HEK293T (cell line): ENCODE data around the gene SAFB.
"Not testable (repeated sequence)": the region's sequence is repeated elsewhere in the genome, so short reads cannot be mapped to it uniquely, and the experiment has no call there.

Experiments
- CTCF ChIA-PET: fragments of 350-600 bp; formaldehyde crosslinking; extraction: SDS; loops from one replicate; lab custom pipeline; 2021; ENCODE audit warnings: antibody characterized with exemption, inconsistent platforms; lab: Yijun Ruan, JAX
- POLR2A ChIA-PET: fragments of 350-600 bp; formaldehyde crosslinking; extraction: SDS; loops from one replicate; lab custom pipeline; 2020; ENCODE audit warnings: antibody characterized with exemption, inconsistent platforms; lab: Yijun Ruan, JAX
- DNase-seq: peaks from one replicate; pipeline ENCODE4 v3.0.0; 2012; ENCODE audit warnings: mixed read lengths; ENCODE audit errors: extremely low spot score
- ARNT ChIP-seq: fragments of 450-650 bp; IDR thresholded peaks from 2 replicates; pipeline ENCODE4 v1.6.1; 2017; ENCODE audit warnings: mild to moderate bottlenecking
- BHLHE40 ChIP-seq: fragments of 450-650 bp; IDR thresholded peaks from 2 replicates; pipeline ENCODE4 v1.6.1; 2016; ENCODE audit warnings: mild to moderate bottlenecking, moderate library complexity, borderline replicate concordance
- CTBP1 ChIP-seq: fragments of 450-650 bp; IDR thresholded peaks from 2 replicates; pipeline ENCODE4 v1.6.1; 2016; ENCODE audit warnings: borderline replicate concordance
- ELF4 ChIP-seq: fragments of 450-650 bp; IDR thresholded peaks from 2 replicates; pipeline ENCODE4 v1.6.1; 2017; ENCODE audit warnings: antibody characterized with exemption
- FOXA1 ChIP-seq: fragments of 450-650 bp; IDR thresholded peaks from 2 replicates; pipeline ENCODE4 v1.6.1; 2016; ENCODE audit warnings: mild to moderate bottlenecking
- FOXK2 ChIP-seq: fragments of 450-650 bp; IDR thresholded peaks from 2 replicates; pipeline ENCODE4 v1.6.1; 2016; ENCODE audit warnings: mild to moderate bottlenecking
- FOXM1 ChIP-seq: fragments of 450-650 bp; IDR thresholded peaks from 2 replicates; pipeline ENCODE4 v1.6.1; 2017; ENCODE audit warnings: mild to moderate bottlenecking, borderline replicate concordance
- HDGF ChIP-seq: fragments of 450-650 bp; IDR thresholded peaks from 2 replicates; pipeline ENCODE4 v1.6.1; 2017; ENCODE audit warnings: antibody characterized with exemption, borderline replicate concordance
- L3MBTL2 ChIP-seq: fragments of 450-650 bp; conservative IDR thresholded peaks from 2 replicates; pipeline ENCODE4 v1.6.1; 2016; ENCODE audit warnings: mild to moderate bottlenecking
- LEF1 ChIP-seq: fragments of 450-650 bp; IDR thresholded peaks from 2 replicates; pipeline ENCODE4 v1.6.1; 2017; ENCODE audit warnings: mild to moderate bottlenecking, borderline replicate concordance
- NFRKB ChIP-seq: fragments of 450-650 bp; IDR thresholded peaks from 2 replicates; pipeline ENCODE4 v1.6.1; 2016; ENCODE audit warnings: mild to moderate bottlenecking, moderate library complexity
- PKNOX1 ChIP-seq: fragments of 450-650 bp; IDR thresholded peaks from 2 replicates; pipeline ENCODE4 v1.6.1; 2016
- SP1 ChIP-seq: fragments of 450-650 bp; IDR thresholded peaks from 2 replicates; pipeline ENCODE4 v1.6.1; 2017
- SUZ12 ChIP-seq: fragments of 450-650 bp; IDR thresholded peaks from 2 replicates; pipeline ENCODE4 v1.6.1; 2016; ENCODE audit warnings: mild to moderate bottlenecking
- TARDBP ChIP-seq: fragments of 450-650 bp; IDR thresholded peaks from 2 replicates; pipeline ENCODE4 v1.6.1; 2016
- ZNF384 ChIP-seq: fragments of 450-650 bp; IDR thresholded peaks from 2 replicates; pipeline ENCODE4 v1.6.1; 2016

Gene SAFB

GRCh38 chr19:5603626-5604025 lies 19.3 kb upstream of the SAFB start:
- CTCF ChIA-PET, result no interaction called here
- DNase-seq, result no peak
- POLR2A ChIA-PET, result no interaction called here
- TF ChIP-seq SP1, result no peak
- TF ChIP-seq NFRKB, result no peak
- no peak for TF ChIP-seq L3MBTL2
- TF ChIP-seq PKNOX1, result no peak
- no peak for TF ChIP-seq HDGF

GRCh38 chr19:5605362-5605761 lies 17.5 kb upstream of the SAFB start:
- POLR2A ChIA-PET, result interaction anchor here (1.6 kb wide), 1 partner anchor 18 kb away, joined by 6 read pairs; the partner anchor contains the start of genes SAFB and SAFB2
- DNase-seq, result no peak
- CTCF ChIA-PET, result no interaction called here
- TF ChIP-seq BHLHE40 (no peak), ARNT (no peak), NFRKB (no peak), LEF1 (no peak), SUZ12 (no peak), FOXM1 (no peak), PKNOX1 (no peak), TARDBP (no peak), ZNF384 (no peak)

GRCh38 chr19:5607318-5608275 lies 15.3 kb upstream of the SAFB start:
- no peak for DNase-seq
- ChIA-PET CTCF (no interaction called here), POLR2A (interaction anchor here (1.0 to 1.3 kb wide), 2 partner anchors 11 to 15 kb away, joined by 4 to 9 read pairs; partner anchors contain the start of genes SAFB and SAFB2)
- TF ChIP-seq ARNT, result no peak
- TF ChIP-seq NFRKB, result no peak
- TF ChIP-seq FOXK2, result no peak
- no peak for TF ChIP-seq SP1
- TF ChIP-seq PKNOX1, result no peak
- no peak for TF ChIP-seq BHLHE40
- TF ChIP-seq CTBP1, result no peak
- TF ChIP-seq FOXA1, result no peak
- TF ChIP-seq L3MBTL2, result no peak
- no peak for TF ChIP-seq ZNF384
- no peak for TF ChIP-seq SUZ12
- no peak for TF ChIP-seq HDGF
- no peak for TF ChIP-seq FOXM1
- TF ChIP-seq LEF1, result no peak

- TF ChIP-seq ELF4, result no peak
- TF ChIP-seq TARDBP, result no peak
- no peak for TF ChIP-seq CTBP1
- no peak for TF ChIP-seq ARNT
- no peak for TF ChIP-seq HDGF
- no peak for TF ChIP-seq FOXM1
- no peak for TF ChIP-seq SP1
- no peak for TF ChIP-seq NFRKB
- TF ChIP-seq LEF1, result no peak
- TF ChIP-seq BHLHE40, result no peak
- no peak for TF ChIP-seq FOXK2
- no peak for TF ChIP-seq SUZ12
- no peak for TF ChIP-seq FOXA1
- TF ChIP-seq PKNOX1, result no peak
- no peak for TF ChIP-seq L3MBTL2
- no peak for TF ChIP-seq ZNF384
- POLR2A ChIA-PET, result interaction anchor here (1.0 to 1.3 kb wide), 2 partner anchors 10 to 14 kb away, joined by 4 to 9 read pairs; partner anchors contain the start of genes SAFB and SAFB2
- CTCF ChIA-PET, result no interaction called here
- no peak for DNase-seq
These were observed 14.6 kb upstream of the SAFB start for GRCh38 chr19:5608291-5608690.

GRCh38 chr19:5608766-5609165 lies 14.1 kb upstream of the SAFB start:
- POLR2A ChIA-PET, result interaction anchor here (1.0 to 1.3 kb wide), 2 partner anchors 9 to 14 kb away, joined by 3 to 4 read pairs; partner anchors contain the start of genes SAFB and SAFB2
- DNase-seq, CTCF ChIA-PET: not testable (repeated sequence)
